CD8-positive, alpha-beta memory T cell (primary cell): Measurements from ENCODE around the gene PAPSS1. TPM values are rescaled to one million over a fixed set of nuclear protein-coding genes. Genes with fewer than 3 reads are reported as not detected.
"Not testable (repeated sequence)": the region's sequence is repeated elsewhere in the genome, so short reads cannot be mapped to it uniquely, and the experiment has no call there.

Experiments
- CTCF ChIA-PET: fragments of 350-600 bp; sonication (Branson Sonifier 250); formaldehyde crosslinking; loops from one replicate; lab custom pipeline; 2021; ENCODE audit warnings: antibody characterized with exemption; lab: Charles Lee
- POLR2A ChIA-PET: fragments of 350-600 bp; sonication (Branson Sonifier 250); formaldehyde crosslinking; loops from one replicate; lab custom pipeline; 2021; ENCODE audit warnings: antibody characterized with exemption; lab: Charles Lee
- DNase-seq, 5 donors: peaks; one replicate each; pipeline versions ENCODE4 v3.0.0 to v3.0.0-alpha.2; 2020 to 2022; ENCODE audit warnings: mixed read lengths in 1 of 5
- H3K27ac ChIP-seq: one replicate; pipeline ENCODE4 v1.7.0; 2013; ENCODE audit warnings: low read depth, mild to moderate bottlenecking, low read length, moderate library complexity
- H3K27me3 ChIP-seq: 2 replicates; pipeline ENCODE4 v1.7.0; 2013; ENCODE audit warnings: low read length, mild to moderate bottlenecking; ENCODE audit not compliant: insufficient read depth, poor library complexity, severe bottlenecking
- H3K36me3 ChIP-seq: 2 replicates; pipeline ENCODE4 v1.7.0; 2013; ENCODE audit warnings: mild to moderate bottlenecking, low read length, moderate library complexity; ENCODE audit not compliant: insufficient read depth
- H3K4me1 ChIP-seq: 2 replicates; pipeline ENCODE4 v1.7.0; 2013; ENCODE audit warnings: mild to moderate bottlenecking, low read length, moderate library complexity; ENCODE audit not compliant: insufficient read depth
- H3K4me3 ChIP-seq: 2 replicates; pipeline ENCODE4 v1.7.0; 2013; ENCODE audit warnings: mild to moderate bottlenecking, low read length
- H3K9me3 ChIP-seq: 2 replicates; pipeline ENCODE4 v1.7.0; 2013; ENCODE audit warnings: mild to moderate bottlenecking, low read length
- H3K27ac Mint-ChIP-seq, 8 donors: one replicate each; pipeline ENCODE4 v1.8.0; 2020 to 2021; ENCODE audit warnings: mixed read lengths in 8 of 8, mild to moderate bottlenecking in 6 of 8, inconsistent platforms in 3 of 8, moderate library complexity in 3 of 8
- H3K27me3 Mint-ChIP-seq, 2 donors: one replicate each; pipeline ENCODE4 v1.8.0; 2020 to 2021; ENCODE audit warnings: mixed read lengths in 2 of 2, mild to moderate bottlenecking in 1 of 2, moderate library complexity in 1 of 2
- H3K36me3 Mint-ChIP-seq, 3 donors: one replicate each; pipeline ENCODE4 v1.8.0; 2020 to 2021; ENCODE audit warnings: mixed read lengths in 3 of 3, inconsistent platforms in 1 of 3, mild to moderate bottlenecking in 1 of 3
- H3K4me1 Mint-ChIP-seq, 3 donors: one replicate each; pipeline ENCODE4 v1.8.0; 2020 to 2021; ENCODE audit warnings: mixed read lengths in 3 of 3, inconsistent platforms in 1 of 3, mild to moderate bottlenecking in 1 of 3
- H3K4me3 Mint-ChIP-seq, 7 donors: one replicate each; pipeline ENCODE4 v1.8.0; 2020 to 2021; ENCODE audit warnings: mixed read lengths in 7 of 7, mild to moderate bottlenecking in 6 of 7, moderate library complexity in 4 of 7, inconsistent platforms in 2 of 7
- H3K9me3 Mint-ChIP-seq, 5 donors: one replicate each; pipeline ENCODE4 v1.8.0; 2020 to 2022; ENCODE audit warnings: mixed read lengths in 5 of 5, mild to moderate bottlenecking in 3 of 5, moderate library complexity in 2 of 5, inconsistent platforms in 1 of 5
- polyA plus RNA-seq: library from polyadenylated mRNA; unstranded; fragments of 300-500 nt; fragmentation: Illumina TruSeq; gene quantifications from one replicate; pipeline ENCODE4 v1.2.3, GENCODE V29; 2021
- total RNA-seq, 2 experiments: library from RNA; stranded (reverse); gene quantifications; one replicate each; pipeline ENCODE4 v1.2.3, GENCODE V29; 2021

Gene PAPSS1
- total and polyA plus RNA-seq, 3 experiments from 2014 or later, result 26.6 to 30.9 (median 27.9) TPM

DNA sequence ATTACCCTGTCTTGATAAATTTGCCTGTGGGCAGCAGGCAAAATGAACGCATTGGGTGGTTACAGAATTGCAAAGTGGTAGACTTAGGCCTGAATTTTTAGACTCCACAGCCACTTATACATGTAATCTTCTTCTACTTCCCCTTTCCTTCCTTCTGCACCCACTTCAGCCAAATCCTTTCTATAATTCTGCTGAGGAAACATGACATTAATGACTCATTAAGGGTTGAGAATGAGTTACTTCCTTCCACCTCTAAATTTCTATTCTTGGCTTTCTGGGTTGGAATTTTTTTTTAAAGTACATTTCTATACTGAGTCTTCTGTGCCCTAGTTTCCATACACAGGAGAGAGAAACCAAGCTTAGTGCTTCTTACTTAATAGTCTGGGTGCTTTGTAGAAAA lies 10.1 kb downstream of the PAPSS1 start:
- peaks cover 18% of the 10 kb centered on the region for H3K9me3 ChIP-seq
- Mint-ChIP-seq H3K4me3 (no peak overlapping the region), H3K9me3 (peaks cover 23 to 38% (median 30%) of the 10 kb centered on the region in 5 donors), H3K27me3 (no peaks in the 10 kb centered on the region), H3K4me1 (peaks cover 3 to 10% (median 5%) of the 10 kb centered on the region in 3 donors), H3K27ac (no peak overlapping the region), H3K36me3 (peaks cover 12 to 25% (median 20%) of the 10 kb centered on the region in 3 donors)
- POLR2A ChIA-PET, result no interaction called here
- no peaks in the 10 kb centered on the region for H3K4me1 ChIP-seq
- no peak for DNase-seq
- no peaks in the 10 kb centered on the region for H3K27me3 ChIP-seq
- CTCF ChIA-PET, result no interaction called here
- H3K4me3 ChIP-seq, result no peak overlapping the region
- H3K27ac ChIP-seq, result no peak overlapping the region
- no peaks in the 10 kb centered on the region for H3K36me3 ChIP-seq

GRCh38 chr4:107708225-107708624 lies 11.8 kb downstream of the PAPSS1 start:
- Mint-ChIP-seq H3K9me3 (peaks cover 25 to 40% (median 30%) of the 10 kb centered on the region in 5 donors), H3K27ac (no peak overlapping the region), H3K27me3 (no peaks in the 10 kb centered on the region), H3K36me3 (peaks cover 12 to 35% (median 18%) of the 10 kb centered on the region in 3 donors), H3K4me3 (no peak overlapping the region), H3K4me1 (peaks cover 3 to 11% (median 10%) of the 10 kb centered on the region in 3 donors)
- peaks cover 23% of the 10 kb centered on the region for H3K9me3 ChIP-seq
- no peak overlapping the region for H3K4me3 ChIP-seq
- H3K4me1 ChIP-seq, result no peaks in the 10 kb centered on the region
- ChIA-PET POLR2A (no interaction called here), CTCF (interaction anchor here (1.4 kb wide), 1 partner anchor 13 kb away, joined by 9 read pairs; the partner anchor contains the start of gene PAPSS1)
- H3K27ac ChIP-seq, result no peak overlapping the region
- H3K27me3 ChIP-seq, result no peaks in the 10 kb centered on the region
- DNase-seq, result no peak
- no peaks in the 10 kb centered on the region for H3K36me3 ChIP-seq

DNA sequence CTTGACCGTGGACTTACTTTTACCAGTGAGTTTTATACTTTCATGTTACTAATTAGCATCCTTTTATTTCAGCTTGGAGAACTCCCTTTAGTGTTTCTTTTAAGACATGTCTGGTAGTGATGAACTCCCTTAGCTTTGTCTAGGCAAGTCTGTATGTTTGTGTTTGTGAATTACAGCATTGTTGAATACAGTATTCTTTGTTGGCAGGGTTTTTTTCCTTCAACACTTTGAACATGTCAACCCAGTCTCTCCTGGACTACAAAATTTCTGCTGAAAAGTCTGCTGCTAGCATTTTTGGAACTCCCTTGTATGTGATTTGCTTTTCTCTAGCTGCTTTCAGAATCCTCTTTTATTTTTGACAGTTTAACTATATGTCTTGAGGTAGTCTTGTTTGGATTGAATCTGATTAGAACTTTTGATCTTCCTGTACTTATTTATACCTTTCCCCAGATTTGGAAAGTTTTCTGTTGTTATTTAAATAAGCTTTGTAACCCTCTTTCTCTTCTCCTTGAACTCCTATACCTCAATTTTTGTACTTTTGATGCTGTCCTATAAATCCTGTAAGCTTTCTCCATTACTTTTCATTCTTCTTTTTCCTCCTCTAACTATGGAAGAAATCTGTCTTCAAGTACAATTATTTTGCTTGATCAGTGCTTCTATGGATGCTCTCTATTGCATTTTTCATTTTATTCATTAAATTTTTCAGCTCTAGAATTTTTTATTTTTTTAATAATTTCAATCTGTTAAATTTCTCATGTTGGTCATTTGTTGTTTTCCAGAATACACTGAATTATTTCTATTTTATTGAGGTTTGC lies 14.1 kb downstream of the PAPSS1 start:
- Mint-ChIP-seq H3K27ac (no peak overlapping the region), H3K9me3 (peaks cover 27 to 43% (median 30%) of the 10 kb centered on the region in 5 donors), H3K4me1 (peaks cover 10 to 31% (median 15%) of the 10 kb centered on the region in 3 donors), H3K27me3 (no peaks in the 10 kb centered on the region), H3K36me3 (peaks cover 11 to 36% (median 20%) of the 10 kb centered on the region in 3 donors), H3K4me3 (no peak overlapping the region)
- Histone ChIP-seq H3K4me1 (no peaks in the 10 kb centered on the region), H3K9me3 (peaks cover 23% of the 10 kb centered on the region), H3K4me3 (no peak overlapping the region), H3K27ac (no peak overlapping the region), H3K27me3 (no peaks in the 10 kb centered on the region), H3K36me3 (no peaks in the 10 kb centered on the region)
- POLR2A ChIA-PET, result no interaction called here
- CTCF ChIA-PET, result interaction anchor here (0.7 to 0.9 kb wide), 2 partner anchors 10 to 14 kb away, joined by 3 read pairs; no protein-coding TSS in a partner anchor
- DNase-seq, result no peak

DNA sequence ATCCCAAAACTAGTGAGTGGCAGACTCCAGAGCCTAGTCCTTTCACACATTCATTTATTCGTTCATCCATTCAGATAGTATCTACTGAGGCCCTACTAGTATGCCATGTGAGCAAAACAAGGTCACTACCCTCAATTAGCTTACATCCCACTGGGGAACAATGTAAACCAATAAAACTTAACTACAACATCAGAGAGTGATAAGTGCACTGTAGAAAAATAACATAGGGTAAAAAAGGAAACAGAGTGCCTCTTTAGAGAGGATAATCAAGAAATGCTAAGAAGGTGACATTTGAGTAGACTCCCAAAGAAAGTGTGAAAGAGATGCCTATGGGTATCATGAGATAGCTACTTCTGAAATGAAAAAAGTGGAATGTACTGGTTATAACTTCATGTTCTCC lies 18.5 kb downstream of the PAPSS1 start:
- Mint-ChIP-seq H3K4me1 (peaks cover 5 to 31% (median 10%) of the 10 kb centered on the region in 3 donors), H3K27me3 (no peaks in the 10 kb centered on the region), H3K36me3 (peaks cover 11 to 40% (median 36%) of the 10 kb centered on the region in 3 donors), H3K27ac (peak overlapping the region in 1 of 8 donors; percentile 70), H3K9me3 (peaks cover 16 to 20% (median 19%) of the 10 kb centered on the region in 5 donors), H3K4me3 (no peak overlapping the region)
- Histone ChIP-seq H3K4me1 (no peaks in the 10 kb centered on the region), H3K36me3 (no peaks in the 10 kb centered on the region), H3K4me3 (no peak overlapping the region), H3K9me3 (peaks cover 18% of the 10 kb centered on the region), H3K27me3 (no peaks in the 10 kb centered on the region), H3K27ac (no peak overlapping the region)
- DNase-seq, result no peak
- ChIA-PET CTCF (interaction anchor here (1.6 kb wide), 1 partner anchor 36 kb away, joined by 4 read pairs; no protein-coding TSS in a partner anchor), POLR2A (interaction anchor here (0.9 kb wide), 1 partner anchor 18 kb away, joined by 3 read pairs; no protein-coding TSS in a partner anchor)

DNA sequence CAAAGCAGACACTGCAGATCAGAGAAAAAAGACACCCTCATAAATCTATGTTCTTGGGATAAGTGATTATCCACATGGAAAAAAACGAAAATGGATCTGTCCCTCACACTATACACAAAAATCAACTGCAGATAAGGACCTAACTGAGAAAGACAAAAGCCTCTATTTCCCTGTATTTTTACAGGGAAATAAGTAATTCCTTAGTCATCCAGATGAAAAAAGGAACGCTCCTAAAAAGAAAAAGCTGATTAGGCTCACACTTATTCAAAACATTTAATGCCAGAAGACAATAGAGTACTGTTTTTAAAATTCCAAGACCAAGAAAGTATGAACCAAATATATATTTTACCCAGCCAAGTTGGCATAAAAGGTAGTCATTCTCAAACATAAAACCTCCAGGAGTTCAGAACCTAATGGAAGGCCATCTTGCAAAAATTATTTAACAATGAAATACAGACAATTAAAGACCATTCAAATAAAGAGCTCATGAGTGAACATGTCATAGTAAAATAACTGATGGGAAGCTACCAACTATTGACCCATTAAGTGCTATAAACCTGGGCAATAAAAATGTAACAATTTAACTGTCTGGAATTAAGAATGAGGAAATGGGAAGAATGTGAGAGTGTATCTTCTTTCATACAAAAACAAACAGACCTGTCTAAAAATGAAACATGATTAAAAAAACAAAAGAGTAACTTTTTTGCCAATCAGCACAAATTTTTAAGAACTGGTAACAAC lies 20.4 kb downstream of the PAPSS1 start:
- Histone ChIP-seq H3K27ac (no peak overlapping the region), H3K4me3 (no peak overlapping the region), H3K36me3 (no peaks in the 10 kb centered on the region), H3K4me1 (no peaks in the 10 kb centered on the region), H3K27me3 (no peaks in the 10 kb centered on the region), H3K9me3 (peaks cover 4% of the 10 kb centered on the region)
- ChIA-PET POLR2A (no interaction called here), CTCF (no interaction called here)
- no peak overlapping the region for H3K4me3 Mint-ChIP-seq
- peaks cover 0 to 6% (median 2%) of the 10 kb centered on the region in 5 donors for H3K9me3 Mint-ChIP-seq
- DNase-seq, result no peak
- peak overlapping the region in 1 of 8 donors; percentile 29 for H3K27ac Mint-ChIP-seq
- H3K27me3 Mint-ChIP-seq, result no peaks in the 10 kb centered on the region
- H3K36me3 Mint-ChIP-seq, result peaks cover 13 to 46% (median 38%) of the 10 kb centered on the region in 3 donors
- H3K4me1 Mint-ChIP-seq, result peaks cover 5 to 31% (median 13%) of the 10 kb centered on the region in 3 donors

DNA sequence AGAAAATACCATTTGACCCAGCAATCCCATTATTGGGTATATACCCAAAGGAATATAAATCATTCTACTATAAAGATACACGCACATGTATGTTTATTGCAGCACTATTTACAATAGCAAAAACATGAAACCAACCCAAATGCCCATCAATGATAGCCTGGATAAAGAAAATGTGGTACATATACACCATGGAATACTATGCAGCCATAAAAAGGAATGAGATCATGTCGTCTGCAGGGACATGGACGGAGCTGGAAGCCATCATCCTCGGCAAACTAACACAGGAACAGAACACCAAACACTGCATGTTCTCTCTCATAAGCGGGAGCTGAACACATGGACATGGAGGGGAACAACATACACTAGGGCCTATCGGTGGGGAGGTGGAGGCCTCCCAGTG lies 23.8 kb downstream of the PAPSS1 start:
- Mint-ChIP-seq H3K4me1 (peaks cover 20 to 30% (median 23%) of the 10 kb centered on the region in 3 donors), H3K36me3 (peaks cover 15 to 61% (median 35%) of the 10 kb centered on the region in 3 donors)
- H3K36me3 ChIP-seq, H3K4me1 ChIP-seq, DNase-seq, H3K4me3 Mint-ChIP-seq, POLR2A ChIA-PET, H3K9me3 Mint-ChIP-seq, H3K27me3 Mint-ChIP-seq, H3K27ac ChIP-seq, H3K27ac Mint-ChIP-seq, H3K4me3 ChIP-seq, H3K27me3 ChIP-seq, H3K9me3 ChIP-seq: not testable (repeated sequence)
- CTCF ChIA-PET, result interaction anchor here (1.0 kb wide), 1 partner anchor 10 kb away, joined by 3 read pairs; no protein-coding TSS in a partner anchor

DNA sequence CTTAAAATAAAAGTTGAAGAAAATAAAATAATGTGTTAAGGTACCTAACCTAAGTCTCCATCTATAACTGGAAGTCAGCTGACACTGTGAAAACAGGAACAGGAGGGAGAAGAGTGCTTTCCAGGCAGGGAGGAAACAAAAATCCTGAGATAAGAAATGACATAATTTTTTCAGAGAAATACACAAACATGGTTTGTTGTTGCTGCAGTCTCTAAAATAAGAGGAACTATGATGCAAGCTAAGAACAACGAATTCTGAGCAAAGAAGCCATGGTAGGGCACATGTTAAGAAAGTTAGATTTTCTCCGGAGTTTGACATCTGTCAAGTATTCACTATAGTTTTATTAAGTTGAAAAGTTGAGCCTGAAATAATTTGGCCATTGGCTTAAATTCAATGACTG lies 26.9 kb downstream of the PAPSS1 start:
- ChIA-PET CTCF (no interaction called here), POLR2A (no interaction called here)
- DNase-seq, result no peak

More for the DNA sequence above, 26.9 kb downstream of the PAPSS1 start:
- H3K27me3 ChIP-seq, result no peaks in the 10 kb centered on the region
- Mint-ChIP-seq H3K27me3 (no peaks in the 10 kb centered on the region), H3K4me3 (no peak overlapping the region), H3K4me1 (peaks cover 19 to 24% (median 23%) of the 10 kb centered on the region in 3 donors), H3K9me3 (peaks cover 0 to 3% (median 0%) of the 10 kb centered on the region in 5 donors), H3K36me3 (peaks cover 10 to 38% (median 24%) of the 10 kb centered on the region in 3 donors), H3K27ac (peak overlapping the region in 1 of 8 donors; percentile 23)
- no peaks in the 10 kb centered on the region for H3K4me1 ChIP-seq
- no peak overlapping the region for H3K4me3 ChIP-seq
- no peaks in the 10 kb centered on the region for H3K36me3 ChIP-seq
- no peaks in the 10 kb centered on the region for H3K9me3 ChIP-seq
- H3K27ac ChIP-seq, result no peak overlapping the region
